ENCODE data around the gene GDF15. TPM values are rescaled to one million over a fixed set of nuclear protein-coding genes. Genes with fewer than 3 reads are reported as not detected.
A peak's percentile ranks its signal among the peaks of the same experiment; 100 is the strongest.

GDF15 gene, protein sequence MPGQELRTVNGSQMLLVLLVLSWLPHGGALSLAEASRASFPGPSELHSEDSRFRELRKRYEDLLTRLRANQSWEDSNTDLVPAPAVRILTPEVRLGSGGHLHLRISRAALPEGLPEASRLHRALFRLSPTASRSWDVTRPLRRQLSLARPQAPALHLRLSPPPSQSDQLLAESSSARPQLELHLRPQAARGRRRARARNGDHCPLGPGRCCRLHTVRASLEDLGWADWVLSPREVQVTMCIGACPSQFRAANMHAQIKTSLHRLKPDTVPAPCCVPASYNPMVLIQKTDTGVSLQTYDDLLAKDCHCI
- total RNA-seq (2022) (56.6 and 80.3 TPM in 2 replicates), Bru-seq, nascent RNA (percentile 90 among the genes with signal in this experiment), BruChase-seq, experiment 1, labeled RNA remaining after a 6-hour chase (percentile 92 among the genes with signal in this experiment), BruChase-seq, experiment 2, labeled RNA remaining after a 2-hour chase (percentile 86 among the genes with signal in this experiment)
- long read RNA-seq, transcript GDF15-201 (2 exons, 1,200 nt), result major isoform, 57 of 74 reads
- long read RNA-seq, partial matches to known transcripts, result 16 of 74 reads
- long read RNA-seq, other reads (novel, unspliced or antisense), result 1 of 74 reads

GRCh38 chr19:18385675-18386542 is at the start of gene GDF15:
GDF15 (plus strand) TSS chr19:18386158; CDS start chr19:18386190, 32 bp downstream.
- no peaks in the 10 kb centered on the region for H3K27me3 Mint-ChIP-seq (ENCODE audit: unreplicated experiment)
- no TSS peak for BruUV-seq (replicated peaks)

DNA sequence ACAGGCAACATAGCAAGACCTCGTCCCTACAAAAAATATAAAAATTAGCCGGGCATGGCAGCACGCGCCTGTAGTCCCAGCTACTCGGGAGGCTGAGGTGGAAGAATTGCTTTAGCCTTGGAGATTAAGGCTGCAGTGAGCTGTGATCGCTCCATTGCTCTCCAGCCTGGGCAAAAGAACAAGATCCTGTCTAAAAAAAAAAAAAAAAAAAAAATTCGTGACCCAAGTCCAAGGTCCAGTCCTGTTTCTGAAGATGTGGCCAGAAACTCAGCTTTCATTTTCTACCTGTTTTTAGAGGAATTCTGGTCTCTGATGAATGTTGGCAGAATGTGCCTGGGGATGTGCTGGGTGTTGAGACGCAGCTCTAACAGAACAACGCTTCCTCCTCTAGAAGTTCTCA is 47.4 kb upstream of the GDF15 start:
- no TSS peak for BruUV-seq (replicated peaks)
- no peak for DNase-seq
- intact Hi-C loops (cut with micrococcal nuclease; ENCODE audit: unreplicated experiment), result no loop called here
- H3K4me1 Mint-ChIP-seq (ENCODE audit: low read depth, unreplicated experiment), result peaks cover 8% of the 10 kb centered on the region
- no peak overlapping the region for H3K27ac Mint-ChIP-seq (ENCODE audit: unreplicated experiment)
- no peaks in the 10 kb centered on the region for H3K27me3 Mint-ChIP-seq (ENCODE audit: unreplicated experiment)
- no peak overlapping the region for H3K4me3 Mint-ChIP-seq (ENCODE audit: low read depth, unreplicated experiment)
- TF ChIP-seq, protein P1, sequence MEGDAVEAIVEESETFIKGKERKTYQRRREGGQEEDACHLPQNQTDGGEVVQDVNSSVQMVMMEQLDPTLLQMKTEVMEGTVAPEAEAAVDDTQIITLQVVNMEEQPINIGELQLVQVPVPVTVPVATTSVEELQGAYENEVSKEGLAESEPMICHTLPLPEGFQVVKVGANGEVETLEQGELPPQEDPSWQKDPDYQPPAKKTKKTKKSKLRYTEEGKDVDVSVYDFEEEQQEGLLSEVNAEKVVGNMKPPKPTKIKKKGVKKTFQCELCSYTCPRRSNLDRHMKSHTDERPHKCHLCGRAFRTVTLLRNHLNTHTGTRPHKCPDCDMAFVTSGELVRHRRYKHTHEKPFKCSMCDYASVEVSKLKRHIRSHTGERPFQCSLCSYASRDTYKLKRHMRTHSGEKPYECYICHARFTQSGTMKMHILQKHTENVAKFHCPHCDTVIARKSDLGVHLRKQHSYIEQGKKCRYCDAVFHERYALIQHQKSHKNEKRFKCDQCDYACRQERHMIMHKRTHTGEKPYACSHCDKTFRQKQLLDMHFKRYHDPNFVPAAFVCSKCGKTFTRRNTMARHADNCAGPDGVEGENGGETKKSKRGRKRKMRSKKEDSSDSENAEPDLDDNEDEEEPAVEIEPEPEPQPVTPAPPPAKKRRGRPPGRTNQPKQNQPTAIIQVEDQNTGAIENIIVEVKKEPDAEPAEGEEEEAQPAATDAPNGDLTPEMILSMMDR (IDR thresholded peaks at IDR 0.05; ENCODE audit: unreplicated experiment), result no peak
- CTCF ChIA-PET, result no interaction called here
- H3K36me3 Mint-ChIP-seq (ENCODE audit: insufficient read depth, unreplicated experiment), result peaks cover 22% of the 10 kb centered on the region
- no peaks in the 10 kb centered on the region for H3K9me3 Mint-ChIP-seq (ENCODE audit: low read depth, unreplicated experiment)

More at GRCh38 chr19:18385675-18386542, at the start of gene GDF15:
- peak; percentile 84 for DNase-seq
- peak within 1 kb of the TSS; percentile 92 for H3K27ac Mint-ChIP-seq (ENCODE audit: unreplicated experiment)
- peak within 1 kb of the TSS; percentile 76 for H3K4me3 Mint-ChIP-seq (ENCODE audit: low read depth, unreplicated experiment)
- intact Hi-C loops (cut with micrococcal nuclease; ENCODE audit: unreplicated experiment), result no loop called here
- H3K4me1 Mint-ChIP-seq (ENCODE audit: low read depth, unreplicated experiment), result peaks cover 26% of the 10 kb centered on the region
- TF ChIP-seq, protein P1 (IDR thresholded peaks at IDR 0.05; ENCODE audit: unreplicated experiment), result no peak
- no peaks in the 10 kb centered on the region for H3K9me3 Mint-ChIP-seq (ENCODE audit: low read depth, unreplicated experiment)
- CTCF ChIA-PET, result interaction anchor here (0.6 to 1.0 kb wide), 6 partner anchors 16 to 486 kb away, joined by 3 to 6 read pairs (median 4); no protein-coding TSS in a partner anchor
- H3K36me3 Mint-ChIP-seq (ENCODE audit: insufficient read depth, unreplicated experiment), result peaks cover 54% of the 10 kb centered on the region

GRCh38 chr19:18339723-18340122 is 46.2 kb upstream of the GDF15 start:
- TF ChIP-seq, protein P1 (IDR thresholded peaks at IDR 0.05; ENCODE audit: unreplicated experiment), result peak; percentile 6
- Mint-ChIP-seq H3K27ac (ENCODE audit: unreplicated experiment) (peak overlapping the region; percentile 94), H3K36me3 (ENCODE audit: insufficient read depth, unreplicated experiment) (peaks cover 22% of the 10 kb centered on the region), H3K27me3 (ENCODE audit: unreplicated experiment) (no peaks in the 10 kb centered on the region), H3K4me1 (ENCODE audit: low read depth, unreplicated experiment) (peaks cover 8% of the 10 kb centered on the region), H3K9me3 (ENCODE audit: low read depth, unreplicated experiment) (no peaks in the 10 kb centered on the region), H3K4me3 (ENCODE audit: low read depth, unreplicated experiment) (peak overlapping the region; percentile 75)
- no TSS peak for BruUV-seq (replicated peaks)
- DNase-seq, result peak; percentile 28
- intact Hi-C loops (cut with micrococcal nuclease; ENCODE audit: unreplicated experiment), result no loop called here
- CTCF ChIA-PET, result interaction anchor here (0.8 to 1.0 kb wide), 3 partner anchors 11 to 60 kb away, joined by 3 to 6 read pairs (median 3); partner anchors contain the start of gene JUND
